GM21825 (cell line): ENCODE results near the gene PI16.
"Not testable (repeated sequence)": the region's sequence is repeated elsewhere in the genome, so short reads cannot be mapped to it uniquely, and the experiment has no call there.

Source experiments
- ATAC-seq: cut with Tn5 transposase; IDR thresholded peaks from one replicate; pipeline ENCODE4 v1.9.1; 2021; ENCODE audit warnings: mild to moderate bottlenecking, moderate library complexity; ENCODE audit not compliant: unreplicated experiment

The PI16 gene

GRCh38 chr6:36927691-36928546, 26.6 kb upstream of the PI16 start:
- ATAC-seq, result no peak

GRCh38 chr6:36928547-36928918, 26.0 kb upstream of the PI16 start:
- ATAC-seq, result no peak

GRCh38 chr6:36929152-36929551, 25.4 kb upstream of the PI16 start:
- ATAC-seq, result no peak

- no peak for ATAC-seq
Measured at GRCh38 chr6:36929607-36930006, 24.9 kb upstream of the PI16 start.

GRCh38 chr6:36930483-36930882, 24.1 kb upstream of the PI16 start:
- no peak for ATAC-seq

- no peak for ATAC-seq
Measured at GRCh38 chr6:36933102-36933501, 21.4 kb upstream of the PI16 start.

- ATAC-seq, result no peak
Measured at GRCh38 chr6:36933519-36933918, 21.0 kb upstream of the PI16 start.

- no peak for ATAC-seq
Measured at GRCh38 chr6:36934901-36935300, 19.6 kb upstream of the PI16 start.

- no peak for ATAC-seq
Measured at GRCh38 chr6:36936824-36937223, 17.7 kb upstream of the PI16 start.

- ATAC-seq, result no peak
Measured at GRCh38 chr6:36937896-36938295, 16.6 kb upstream of the PI16 start.

- no peak for ATAC-seq
Measured at GRCh38 chr6:36938536-36938935, 16.0 kb upstream of the PI16 start.

- not testable (repeated sequence) for ATAC-seq
Measured at GRCh38 chr6:36939005-36939404, 15.5 kb upstream of the PI16 start.

- ATAC-seq, result no peak
Measured at GRCh38 chr6:36940027-36940426, 14.5 kb upstream of the PI16 start.

GRCh38 chr6:36941561-36941960, 13.0 kb upstream of the PI16 start:
- not testable (repeated sequence) for ATAC-seq

- ATAC-seq, result not testable (repeated sequence)
Measured at GRCh38 chr6:36942329-36942728, 12.2 kb upstream of the PI16 start.

- no peak for ATAC-seq
Measured at GRCh38 chr6:36944650-36945049, 9.9 kb upstream of the PI16 start.

- ATAC-seq, result no peak
Measured at GRCh38 chr6:36945301-36945700, 9.2 kb upstream of the PI16 start.

GRCh38 chr6:36946526-36946925, 8.0 kb upstream of the PI16 start:
- no peak for ATAC-seq

- ATAC-seq, result no peak
Measured at GRCh38 chr6:36947570-36948351, 6.8 kb upstream of the PI16 start.

GRCh38 chr6:36949076-36949475, 5.5 kb upstream of the PI16 start:
- not testable (repeated sequence) for ATAC-seq

- ATAC-seq, result no peak
Measured at GRCh38 chr6:36949636-36950035, 4.9 kb upstream of the PI16 start.

- ATAC-seq, result no peak
Measured at GRCh38 chr6:36953931-36954261, 642 bp upstream of the PI16 start.
